Neural progenitor cell (in vitro differentiated cells): Measurements from ENCODE around the gene XYLT1. TPM values are rescaled to one million over a fixed set of nuclear protein-coding genes. Genes with fewer than 3 reads are reported as not detected.

Experiments used
- DNase-seq: peaks from one replicate; pipeline ENCODE4 v3.0.0-alpha.2; 2016; ENCODE audit warnings: low spot score
- H2AFZ ChIP-seq: fragments of 200-600 bp; sonication (generic); replicated peaks from 2 replicates; pipeline ENCODE4 v1.6.1; 2016; ENCODE audit warnings: antibody characterized with exemption
- H3F3A ChIP-seq: fragments of 200-600 bp; sonication (generic); 2 replicates; pipeline ENCODE4 v1.6.1; 2016; ENCODE audit warnings: antibody characterized with exemption, low read depth
- H3K27ac ChIP-seq: fragments of 200-600 bp; sonication (generic); 2 replicates; pipeline ENCODE4 v1.5.1; 2016; ENCODE audit warnings: mild to moderate bottlenecking
- H3K27me3 ChIP-seq: fragments of 200-600 bp; sonication (generic); 2 replicates; pipeline ENCODE4 v1.6.1; 2016; ENCODE audit warnings: mild to moderate bottlenecking, moderate library complexity
- H3K36me3 ChIP-seq: fragments of 200-600 bp; sonication (generic); 2 replicates; pipeline ENCODE4 v1.5.1; 2016
- H3K4me1 ChIP-seq: fragments of 200-600 bp; sonication (generic); 2 replicates; pipeline ENCODE4 v1.6.1; 2016; ENCODE audit warnings: mixed run types
- H3K4me2 ChIP-seq: fragments of 200-600 bp; sonication (generic); 2 replicates; pipeline ENCODE4 v1.6.1; 2016
- H3K4me3 ChIP-seq: fragments of 200-600 bp; sonication (generic); 2 replicates; pipeline ENCODE4 v1.5.1; 2016
- H3K79me2 ChIP-seq: fragments of 200-600 bp; sonication (generic); 2 replicates; pipeline ENCODE4 v1.6.1; 2016; ENCODE audit warnings: low read depth
- H3K9ac ChIP-seq: fragments of 200-600 bp; sonication (generic); 2 replicates; pipeline ENCODE4 v1.6.1; 2016
- H3K9me3 ChIP-seq: fragments of 200-600 bp; sonication (generic); 2 replicates; pipeline ENCODE4 v1.5.1; 2016; ENCODE audit warnings: low read depth
- H4K20me1 ChIP-seq: fragments of 200-600 bp; sonication (generic); 2 replicates; pipeline ENCODE4 v1.6.1; 2016; ENCODE audit warnings: low read depth
- H3K27ac Mint-ChIP-seq: 3 replicates; pipeline ENCODE4 v1.8.0; 2021; ENCODE audit warnings: mixed read lengths
- H3K27me3 Mint-ChIP-seq: 2 replicates; pipeline ENCODE4 v1.8.0; 2022; ENCODE audit warnings: low read depth, mild to moderate bottlenecking, inconsistent platforms, moderate library complexity, mixed read lengths; ENCODE audit not compliant: insufficient read depth
- H3K36me3 Mint-ChIP-seq: 3 replicates; pipeline ENCODE4 v1.8.0; 2021; ENCODE audit warnings: mixed read lengths
- H3K4me1 Mint-ChIP-seq: 3 replicates; pipeline ENCODE4 v1.8.0; 2021; ENCODE audit warnings: mixed read lengths
- H3K4me3 Mint-ChIP-seq: 3 replicates; pipeline ENCODE4 v1.8.0; 2021; ENCODE audit warnings: mild to moderate bottlenecking, moderate library complexity, mixed read lengths
- H3K9me3 Mint-ChIP-seq: 3 replicates; pipeline ENCODE4 v1.8.0; 2020; ENCODE audit warnings: mixed read lengths
- EZH2 ChIP-seq: fragments of 200-600 bp; sonication (generic); IDR thresholded peaks from 2 replicates; pipeline ENCODE4 v1.6.1; 2017; ENCODE audit warnings: antibody characterized with exemption, mild to moderate bottlenecking, moderate library complexity
- EZH2phosphoT487 ChIP-seq: fragments of 200-600 bp; sonication (generic); IDR thresholded peaks from 2 replicates; pipeline ENCODE4 v1.6.1; 2017; ENCODE audit warnings: antibody characterized with exemption
- total RNA-seq: library from RNA; depleted of rRNA; stranded (reverse); fragments of >200 nt; gene quantifications from 2 replicates; pipeline ENCODE4 v1.2.3, GENCODE V29; 2015; ENCODE audit warnings: low replicate concordance
- TF ChIP-seq, protein P1 (sequence below): fragments of 200-600 bp; sonication (generic); IDR thresholded peaks from 2 replicates; pipeline ENCODE4 v1.5.1; 2017; ENCODE audit warnings: antibody characterized with exemption, mild to moderate bottlenecking

The XYLT1 gene
- total RNA-seq, 1 donor from 2014 or later: 5.9 TPM

DNA sequence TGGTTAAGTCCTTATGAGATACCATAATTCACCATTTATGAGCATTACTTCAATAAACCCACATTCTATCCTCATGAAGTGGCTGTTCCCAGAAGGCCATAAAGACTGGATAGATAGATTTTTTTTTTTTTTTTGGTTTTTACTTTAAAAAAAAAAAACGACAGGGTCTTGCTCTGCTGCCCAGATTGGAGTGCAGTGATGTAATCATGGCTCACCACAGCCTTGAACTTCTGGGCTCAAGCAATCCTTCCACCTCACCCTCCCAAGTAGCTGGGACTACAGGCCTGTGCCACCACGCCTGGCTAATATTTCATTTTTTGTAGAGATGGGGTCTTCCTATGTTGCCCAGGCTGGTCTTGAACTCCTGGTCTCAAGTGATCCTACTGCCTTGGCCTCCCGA is 102.3 kb downstream of the XYLT1 start:
- H3K9me3 Mint-ChIP-seq: no peaks in the 10 kb centered on the region
- TF ChIP-seq, protein P1, sequence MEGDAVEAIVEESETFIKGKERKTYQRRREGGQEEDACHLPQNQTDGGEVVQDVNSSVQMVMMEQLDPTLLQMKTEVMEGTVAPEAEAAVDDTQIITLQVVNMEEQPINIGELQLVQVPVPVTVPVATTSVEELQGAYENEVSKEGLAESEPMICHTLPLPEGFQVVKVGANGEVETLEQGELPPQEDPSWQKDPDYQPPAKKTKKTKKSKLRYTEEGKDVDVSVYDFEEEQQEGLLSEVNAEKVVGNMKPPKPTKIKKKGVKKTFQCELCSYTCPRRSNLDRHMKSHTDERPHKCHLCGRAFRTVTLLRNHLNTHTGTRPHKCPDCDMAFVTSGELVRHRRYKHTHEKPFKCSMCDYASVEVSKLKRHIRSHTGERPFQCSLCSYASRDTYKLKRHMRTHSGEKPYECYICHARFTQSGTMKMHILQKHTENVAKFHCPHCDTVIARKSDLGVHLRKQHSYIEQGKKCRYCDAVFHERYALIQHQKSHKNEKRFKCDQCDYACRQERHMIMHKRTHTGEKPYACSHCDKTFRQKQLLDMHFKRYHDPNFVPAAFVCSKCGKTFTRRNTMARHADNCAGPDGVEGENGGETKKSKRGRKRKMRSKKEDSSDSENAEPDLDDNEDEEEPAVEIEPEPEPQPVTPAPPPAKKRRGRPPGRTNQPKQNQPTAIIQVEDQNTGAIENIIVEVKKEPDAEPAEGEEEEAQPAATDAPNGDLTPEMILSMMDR: no peak
- TF ChIP-seq EZH2 (no peak), EZH2phosphoT487 (no peak)
- H3K27me3 Mint-ChIP-seq: peaks cover 6% of the 10 kb centered on the region
- peaks cover 60% of the 10 kb centered on the region for H3K4me1 Mint-ChIP-seq
- no peak overlapping the region for H2AFZ ChIP-seq
- peaks cover 23% of the 10 kb centered on the region for H3K4me1 ChIP-seq
- no peak overlapping the region for H3K9ac ChIP-seq
- no peaks in the 10 kb centered on the region for H3K36me3 ChIP-seq
- peak overlapping the region; percentile 62 for H3K4me2 ChIP-seq
- H3K27ac Mint-ChIP-seq: no peak overlapping the region
- H3K27me3 ChIP-seq: peaks cover 4% of the 10 kb centered on the region
- no peaks in the 10 kb centered on the region for H3K9me3 ChIP-seq
- no peak for DNase-seq
- H3K4me3 ChIP-seq: no peak overlapping the region
- no peaks in the 10 kb centered on the region for H3K36me3 Mint-ChIP-seq
- no peak overlapping the region for H3K4me3 Mint-ChIP-seq
- peaks cover 4% of the 10 kb centered on the region for H3F3A ChIP-seq
- H3K79me2 ChIP-seq: no peaks in the 10 kb centered on the region
- H3K27ac ChIP-seq: no peak overlapping the region
- H4K20me1 ChIP-seq: peaks cover 74% of the 10 kb centered on the region

DNA sequence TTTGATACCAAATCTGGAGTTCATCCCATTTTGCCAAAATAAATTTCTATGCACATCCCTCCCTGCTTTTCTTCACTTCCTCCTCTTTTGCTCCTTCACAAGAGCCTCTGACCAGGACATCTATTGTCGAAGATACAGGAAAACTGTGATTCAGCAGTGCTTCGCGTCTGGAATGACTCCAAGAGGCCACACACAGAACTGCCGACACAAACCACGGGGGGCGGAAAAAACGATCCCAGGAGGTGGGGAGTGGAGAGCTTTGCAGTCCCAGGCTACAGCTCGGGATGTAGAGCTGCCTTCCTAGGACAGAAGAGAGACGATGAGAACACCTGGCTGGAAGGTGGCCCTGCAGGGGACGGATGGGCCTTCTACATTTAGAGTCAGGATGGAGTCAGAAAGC is 102.8 kb downstream of the XYLT1 start:
- H3K4me1 Mint-ChIP-seq: peaks cover 60% of the 10 kb centered on the region
- H3K9me3 ChIP-seq: no peaks in the 10 kb centered on the region
- H3K27me3 ChIP-seq: peaks cover 4% of the 10 kb centered on the region
- peaks cover 6% of the 10 kb centered on the region for H3K27me3 Mint-ChIP-seq
- no peak for TF ChIP-seq EZH2phosphoT487
- TF ChIP-seq, protein P1: peak; percentile 34
- peaks cover 23% of the 10 kb centered on the region for H3K4me1 ChIP-seq
- H3F3A ChIP-seq: peaks cover 1% of the 10 kb centered on the region
- H3K36me3 ChIP-seq: no peaks in the 10 kb centered on the region
- no peak overlapping the region for H3K27ac Mint-ChIP-seq
- DNase-seq: peak; percentile 77
- H3K9me3 Mint-ChIP-seq: no peaks in the 10 kb centered on the region
- no peak overlapping the region for H2AFZ ChIP-seq
- H4K20me1 ChIP-seq: peaks cover 69% of the 10 kb centered on the region
- H3K27ac ChIP-seq: no peak overlapping the region
- no peak overlapping the region for H3K4me3 ChIP-seq
- H3K4me2 ChIP-seq: peak overlapping the region; percentile 62
- no peaks in the 10 kb centered on the region for H3K36me3 Mint-ChIP-seq
- H3K4me3 Mint-ChIP-seq: no peak overlapping the region
- no peak overlapping the region for H3K9ac ChIP-seq
- H3K79me2 ChIP-seq: no peaks in the 10 kb centered on the region

DNA sequence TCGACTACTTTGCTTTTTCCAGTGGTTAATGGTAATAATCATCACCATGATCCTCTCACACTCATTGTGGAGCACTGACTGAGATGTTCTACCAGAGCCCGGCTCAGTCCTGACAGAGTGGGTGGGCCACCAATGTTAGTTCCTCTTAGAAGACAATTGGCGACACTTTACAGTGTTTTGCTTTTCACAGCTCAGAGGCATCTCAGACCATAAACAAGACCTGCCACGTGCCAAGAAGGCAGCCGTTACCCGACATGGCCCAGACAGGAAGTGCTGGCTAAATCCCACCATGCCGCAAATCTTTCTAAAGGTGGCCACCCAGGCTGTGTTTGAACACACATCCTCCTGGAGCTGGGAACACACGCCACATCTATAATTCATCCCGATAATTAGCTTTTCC is 103.7 kb downstream of the XYLT1 start:
- no peak for DNase-seq
- Histone ChIP-seq H3K4me1 (peaks cover 21% of the 10 kb centered on the region), H3K36me3 (no peaks in the 10 kb centered on the region), H3F3A (no peaks in the 10 kb centered on the region), H3K27ac (no peak overlapping the region), H3K79me2 (no peaks in the 10 kb centered on the region), H3K4me3 (no peak overlapping the region), H2AFZ (no peak overlapping the region), H3K4me2 (no peak overlapping the region), H3K27me3 (peaks cover 4% of the 10 kb centered on the region), H3K9ac (no peak overlapping the region), H3K9me3 (no peaks in the 10 kb centered on the region), H4K20me1 (peaks cover 68% of the 10 kb centered on the region)
- peaks cover 6% of the 10 kb centered on the region for H3K27me3 Mint-ChIP-seq
- no peaks in the 10 kb centered on the region for H3K36me3 Mint-ChIP-seq
- no peaks in the 10 kb centered on the region for H3K9me3 Mint-ChIP-seq
- H3K27ac Mint-ChIP-seq: no peak overlapping the region
- H3K4me3 Mint-ChIP-seq: no peak overlapping the region
- H3K4me1 Mint-ChIP-seq: peaks cover 55% of the 10 kb centered on the region
- TF ChIP-seq EZH2 (no peak), EZH2phosphoT487 (no peak)
- TF ChIP-seq, protein P1: no peak
